Spleen (tissue), 7 donors: ENCODE results near the gene BLVRB.

Experiments used
- CTCF ChIP-seq, 11 experiments: fragments of 200-600 bp in 7 of 11; fragments of 450-650 bp in 4 of 11; sonication (generic) in 4 of 11; IDR thresholded peaks in 8 of 11; conservative IDR thresholded peaks in 3 of 11; 1 replicate in 7 of 11; 2 replicates in 4 of 11; pipeline versions ENCODE4 v1.4.0 to v1.8.0; 2016 to 2021; ENCODE audit warnings: antibody characterized with exemption in 11 of 11, inconsistent platforms in 4 of 11, mild to moderate bottlenecking in 1 of 11
- POLR2AphosphoS5 ChIP-seq, 3 donors: sonication (generic); formaldehyde crosslinking; IDR thresholded peaks; one replicate each; pipeline ENCODE4 v1.5.1; 2017; ENCODE audit warnings: antibody characterized with exemption in 3 of 3
- donor health status: DM: no; HTN: no; CAD: no; lungs with moderate emphysema.
- donor health status: DM: no; HTN: no; CAD: no.
- donor health status: DM: no; HTN: no; CAD: no.

GRCh38 chr19:40411958-40412499, 53.5 kb downstream of the BLVRB start:
- TF ChIP-seq POLR2AphosphoS5 (IDR thresholded peaks at IDR 0.05): no peak
- TF ChIP-seq CTCF (IDR thresholded peaks at IDR 0.05 in 8 of 11, conservative IDR thresholded peaks at IDR 0.05 in 3 of 11): no peak
